SK-MEL-5 (cell line): Measurements from ENCODE around the gene RGS3. TPM values are rescaled to one million over a fixed set of nuclear protein-coding genes. Genes with fewer than 3 reads are reported as not detected.

ENCODE experiments used
- DNase-seq: peaks from one replicate; pipeline ENCODE4 v3.0.0-alpha.2; 2016; ENCODE audit warnings: low read depth, low spot score
- in situ Hi-C: cut with HindIII; loops from 2 replicates; pipeline ENCODE4 v1.10.0; 2016; ENCODE audit warnings: low sequenced_read_pairs, high pct_unique_total_duplicates, low pct_unique_long_range_greater_than_20kb
- total RNA-seq: library from RNA; depleted of rRNA; stranded (reverse); fragments of >200 nt; shearing (Covaris generic); gene quantifications from 2 replicates; pipeline ENCODE4 v1.2.3, GENCODE V29; 2014

RGS3 gene
- total RNA-seq, 1 experiment from 2014 or later: 25.0 TPM

DNA sequence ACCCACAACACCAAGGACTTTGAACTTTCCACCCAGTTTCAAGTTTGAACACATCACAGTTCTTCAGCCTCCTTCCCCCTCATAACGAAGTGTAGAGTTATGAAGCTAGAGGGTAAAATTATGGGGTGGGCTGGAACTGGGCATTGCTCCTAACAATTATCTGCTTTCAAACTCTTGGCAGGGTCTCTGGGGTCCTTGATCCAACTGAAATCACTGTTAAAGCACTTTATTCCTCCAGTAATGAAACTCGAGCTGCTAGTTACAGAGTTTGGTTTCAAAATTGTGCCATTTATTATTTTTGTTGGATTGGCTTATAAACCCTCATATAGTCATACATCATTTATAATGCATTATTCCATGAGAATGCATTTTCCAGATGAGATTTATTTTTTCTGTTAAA is 158.5 kb downstream of the RGS3 start:
- no peak for DNase-seq
- in situ Hi-C loops: no loop called here

DNA sequence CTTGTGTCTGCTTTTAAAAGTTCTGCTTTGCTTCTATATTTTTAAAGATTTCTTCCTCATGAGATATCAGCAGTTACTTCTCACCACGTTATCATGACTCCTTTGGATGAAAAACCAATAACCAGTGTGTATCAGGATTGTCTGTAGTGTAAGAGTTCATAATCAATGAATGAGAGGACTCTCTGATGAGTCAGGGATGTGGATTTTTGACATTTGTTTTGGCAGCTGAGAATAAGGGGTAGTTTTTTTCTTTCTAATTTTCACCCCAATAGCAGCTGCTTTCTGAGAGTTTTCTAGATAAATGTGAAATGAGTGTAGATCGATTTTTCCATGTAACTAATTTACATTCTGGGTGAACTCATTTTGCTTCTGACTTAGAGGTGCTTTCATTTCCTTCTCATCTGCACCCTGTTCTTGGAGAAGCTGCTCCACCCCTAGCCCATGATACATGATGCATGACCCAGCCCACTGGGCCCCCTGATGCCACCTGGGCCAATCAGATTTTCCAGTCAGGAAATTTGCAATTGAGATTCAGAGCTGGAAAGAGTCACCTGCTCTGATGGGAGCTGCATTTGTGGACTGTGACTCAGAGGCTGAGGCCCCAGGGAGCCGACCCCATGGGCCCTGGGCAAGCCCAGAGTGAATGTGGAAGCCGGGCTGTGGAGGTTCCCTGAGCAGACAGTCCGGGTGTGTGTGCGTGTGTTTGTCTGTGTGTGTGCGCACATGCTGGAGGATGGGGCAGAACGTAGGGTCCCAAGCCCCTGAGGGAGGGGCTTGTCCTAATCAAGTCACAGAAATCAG is 159.3 kb downstream of the RGS3 start:
- DNase-seq: peak; percentile 50
- in situ Hi-C loops: no loop called here

DNA sequence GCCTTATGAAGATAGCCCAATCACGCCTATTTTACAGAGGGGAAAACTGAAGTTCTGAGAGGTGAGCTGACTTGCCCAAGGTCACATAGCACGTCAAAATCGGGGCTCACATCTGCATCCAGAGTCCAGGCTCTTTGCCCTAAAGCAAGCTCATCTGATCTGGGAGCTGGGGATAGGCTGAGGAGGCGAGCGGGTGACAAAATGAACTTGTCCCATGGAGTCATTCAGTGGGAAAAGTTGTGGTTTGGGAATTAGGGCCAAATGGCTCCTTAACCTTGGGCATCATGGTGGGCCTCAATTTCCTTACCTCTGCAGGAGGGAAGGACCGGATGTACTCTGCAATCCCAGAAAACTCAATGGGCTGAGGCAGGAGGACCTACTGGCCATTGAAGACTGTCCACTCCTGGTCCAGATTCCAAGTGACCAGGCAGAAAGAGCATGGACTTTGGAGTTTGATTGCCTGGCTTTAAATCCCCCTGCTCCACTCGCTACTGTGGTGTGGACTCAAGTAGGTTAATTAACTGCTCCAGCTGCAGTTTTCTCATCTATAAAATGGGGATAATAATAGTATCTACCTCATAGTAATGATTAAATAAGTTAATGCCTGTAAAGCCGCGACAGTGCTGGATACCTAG is 160.4 kb downstream of the RGS3 start:
- in situ Hi-C loops: no loop called here

DNA sequence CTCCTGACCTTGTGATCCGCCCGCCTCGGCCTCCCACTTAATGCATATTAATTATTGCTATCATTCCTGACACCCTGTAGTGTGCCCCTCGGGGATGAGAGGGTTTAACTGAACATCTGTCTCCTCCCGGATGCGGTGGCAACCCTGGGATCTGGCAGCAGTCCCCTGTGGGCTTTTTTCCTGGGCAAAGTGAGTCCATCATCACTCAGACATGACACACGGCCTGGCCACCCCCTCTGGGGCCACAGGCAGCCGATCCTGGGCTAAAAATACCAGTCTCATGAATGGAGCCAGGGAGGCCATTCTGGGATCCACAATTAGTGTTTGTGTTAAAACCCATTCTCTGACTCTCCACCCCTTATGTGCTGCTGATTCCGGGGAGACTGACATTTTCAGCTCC is 161.2 kb downstream of the RGS3 start:
- DNase-seq: peak; percentile 54
- in situ Hi-C loops: no loop called here

More for the DNA sequence above, 160.4 kb downstream of the RGS3 start:
- DNase-seq: no peak

DNA sequence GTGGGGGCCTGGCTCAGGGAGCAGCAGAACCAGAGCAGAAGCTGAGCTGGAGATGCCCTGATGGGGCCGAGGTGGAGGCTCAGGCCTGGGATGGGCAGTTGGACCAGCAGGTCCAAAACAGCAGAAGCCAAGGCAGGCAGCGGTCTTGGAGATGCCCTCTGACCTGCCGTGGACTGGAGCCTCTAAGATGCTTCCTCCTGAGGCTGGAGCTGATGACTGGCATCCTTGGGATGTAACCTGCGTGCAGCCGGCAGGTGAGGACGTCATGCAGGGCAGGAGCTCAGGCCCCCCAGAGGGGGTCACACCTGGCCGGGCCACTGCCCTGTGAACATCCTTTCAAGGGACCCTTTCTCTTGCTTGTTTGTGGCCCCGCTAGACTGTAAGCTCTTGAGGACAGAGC is 162.0 kb downstream of the RGS3 start:
- in situ Hi-C loops: no loop called here
- DNase-seq: no peak

DNA sequence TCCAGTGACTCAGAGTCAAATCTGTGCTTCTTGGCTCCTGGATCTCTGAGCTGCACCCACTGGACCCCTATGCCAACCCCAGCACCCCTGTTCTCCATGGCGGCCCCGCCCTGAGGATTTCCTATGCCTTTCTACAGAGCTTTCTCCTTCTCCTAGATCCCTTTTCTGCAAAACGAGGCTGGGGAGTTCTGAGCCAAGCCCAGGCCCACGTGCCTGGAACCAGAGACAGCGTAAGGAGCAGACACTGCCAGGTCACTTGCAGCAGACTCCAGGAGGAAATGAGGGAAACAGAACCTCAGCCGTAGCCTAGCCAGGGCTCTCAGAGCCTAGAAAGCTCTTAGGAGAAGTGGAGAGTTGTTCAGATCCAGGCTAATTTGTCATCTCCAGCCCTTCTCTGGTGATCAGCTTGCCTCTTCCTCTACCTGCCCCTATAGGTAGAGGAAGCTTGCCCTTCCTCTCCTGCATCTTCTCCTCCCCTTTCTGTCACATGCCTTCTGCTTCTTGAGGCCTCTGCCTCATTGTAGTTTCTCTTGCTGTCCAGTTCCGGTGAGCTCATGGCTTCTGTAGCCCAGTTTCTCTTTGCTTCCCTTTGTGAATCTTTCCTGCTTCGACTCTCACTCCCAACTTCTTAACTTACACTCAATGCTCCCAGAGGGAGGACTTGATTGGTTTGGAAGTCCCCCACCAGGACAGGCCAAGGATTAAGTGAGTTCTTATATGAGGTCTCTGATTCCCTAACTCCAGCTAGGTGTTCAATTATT is 163.4 kb downstream of the RGS3 start:
- in situ Hi-C loops: no loop called here
- DNase-seq: no peak

DNA sequence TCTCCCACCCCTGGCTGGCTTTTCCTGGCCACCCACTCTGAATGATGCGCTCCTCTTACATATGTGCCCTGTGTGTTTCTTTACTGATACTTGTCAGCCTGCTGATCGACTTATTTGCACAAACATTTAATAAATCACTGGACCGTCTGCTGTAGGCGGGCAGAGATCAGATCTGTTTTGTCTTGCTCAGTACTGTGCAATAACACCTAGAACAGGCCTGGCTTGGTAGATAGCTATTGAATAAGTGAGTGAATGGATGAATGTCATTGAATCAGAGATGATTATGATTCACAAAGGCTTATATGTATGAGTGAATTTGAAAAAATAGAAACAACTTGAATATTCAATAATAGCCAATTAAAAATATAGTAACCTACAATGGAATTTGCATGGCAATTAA is 165.1 kb downstream of the RGS3 start:
- DNase-seq: no peak
- in situ Hi-C loops: no loop called here

DNA sequence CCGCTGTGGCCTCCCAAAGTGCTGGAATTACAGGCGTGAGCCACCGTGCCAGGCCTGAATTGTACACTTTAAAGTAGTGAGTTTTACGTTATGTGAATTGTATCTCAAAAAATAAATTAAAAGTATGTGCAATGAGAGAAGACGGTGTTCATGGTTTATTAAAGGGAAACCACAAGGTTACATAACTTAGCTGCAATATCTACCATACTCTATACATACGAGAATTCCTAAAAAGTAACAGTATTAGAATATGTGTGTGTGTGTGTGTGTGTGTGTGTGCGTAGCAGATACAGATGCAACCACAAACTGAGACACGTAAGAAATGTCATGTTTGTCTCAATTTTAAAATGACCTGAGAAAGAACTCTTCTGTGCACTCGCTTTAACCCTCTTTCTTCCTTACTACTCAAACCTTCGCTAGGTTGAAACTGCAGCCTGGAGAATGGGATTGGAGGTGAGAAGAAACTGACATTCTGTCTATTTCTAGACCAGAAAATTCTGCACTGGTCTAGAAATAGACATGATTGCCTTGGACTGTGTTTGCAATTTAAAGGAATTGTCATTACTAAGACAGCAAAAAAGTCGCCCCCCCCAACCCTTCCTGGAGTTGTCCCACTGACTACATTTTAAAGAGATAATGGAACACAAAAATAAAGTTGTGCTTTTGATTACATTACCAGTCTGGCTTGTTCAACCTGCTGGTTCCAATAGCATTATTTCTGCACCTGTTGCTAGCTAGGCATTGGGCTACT is 167.0 kb downstream of the RGS3 start:
- in situ Hi-C loops: no loop called here
- no peak for DNase-seq

DNA sequence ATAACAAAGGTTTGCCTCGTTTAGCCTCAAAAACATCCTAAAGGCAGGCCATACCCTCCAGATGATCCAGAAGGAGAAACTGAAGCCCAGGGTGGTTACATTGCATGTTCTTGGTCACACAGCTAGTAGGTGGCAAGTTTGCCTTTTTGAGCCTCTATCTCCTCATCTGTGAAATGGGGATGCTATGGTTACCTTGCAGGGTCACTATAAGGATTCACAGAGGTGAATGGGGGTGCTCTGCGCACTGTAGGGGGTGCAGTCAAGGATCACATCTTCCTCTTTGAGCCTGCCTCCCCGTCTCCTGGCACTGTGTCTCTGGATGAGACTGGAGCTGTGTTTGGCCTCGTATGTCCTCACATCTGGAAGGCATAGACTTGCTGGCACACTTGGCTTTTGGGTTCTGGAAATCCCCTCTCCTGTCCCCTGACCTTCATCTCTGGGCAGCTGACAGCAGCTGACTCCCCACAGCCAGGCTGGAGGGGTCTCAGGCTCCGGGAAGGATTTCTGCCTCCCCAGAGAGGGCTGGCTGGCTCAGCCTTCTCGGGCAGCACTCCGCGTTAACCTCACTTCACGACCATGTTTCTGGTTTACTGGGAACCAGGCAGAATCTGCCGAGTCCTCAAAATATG is 167.7 kb downstream of the RGS3 start:
- DNase-seq: no peak
- in situ Hi-C loops: no loop called here

DNA sequence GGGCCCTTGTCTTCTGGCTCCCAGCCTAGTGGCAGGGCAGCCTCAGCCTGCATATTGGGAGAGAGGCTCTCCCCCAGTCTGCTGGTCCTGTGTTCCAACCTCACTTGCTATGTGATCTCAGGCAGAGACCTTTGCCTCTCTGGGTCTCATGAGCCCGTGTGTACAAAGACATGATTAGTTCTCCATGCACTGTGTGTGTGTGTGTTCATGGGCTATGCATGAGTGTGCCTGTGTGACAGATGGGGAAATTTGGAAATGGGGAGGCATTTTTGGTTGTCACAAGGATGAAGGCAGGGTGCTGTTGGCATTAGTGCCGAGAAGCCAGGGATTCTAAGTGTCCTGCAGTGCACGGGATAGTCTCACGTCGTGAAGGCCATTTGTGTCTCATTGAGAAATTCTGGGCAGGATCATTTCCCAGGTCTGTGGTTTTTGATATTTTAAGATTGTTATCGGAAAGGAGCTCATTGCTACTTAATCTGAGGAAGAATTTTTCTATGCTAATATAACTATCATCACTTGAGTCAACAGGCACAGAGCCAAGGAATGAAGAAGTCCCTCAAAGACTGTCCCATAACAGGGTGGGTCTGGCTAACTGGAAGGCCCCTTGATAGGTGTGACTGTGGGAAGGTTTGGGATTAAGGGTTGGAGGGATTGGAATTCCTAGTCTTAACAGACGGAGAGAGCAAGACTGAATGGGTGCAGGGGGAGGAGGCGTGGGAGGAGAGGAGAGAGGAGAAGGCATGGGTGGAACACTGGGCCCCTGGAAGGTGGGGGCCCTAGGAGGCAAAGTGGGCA is 168.5 kb downstream of the RGS3 start:
- in situ Hi-C loops: no loop called here
- no peak for DNase-seq

DNA sequence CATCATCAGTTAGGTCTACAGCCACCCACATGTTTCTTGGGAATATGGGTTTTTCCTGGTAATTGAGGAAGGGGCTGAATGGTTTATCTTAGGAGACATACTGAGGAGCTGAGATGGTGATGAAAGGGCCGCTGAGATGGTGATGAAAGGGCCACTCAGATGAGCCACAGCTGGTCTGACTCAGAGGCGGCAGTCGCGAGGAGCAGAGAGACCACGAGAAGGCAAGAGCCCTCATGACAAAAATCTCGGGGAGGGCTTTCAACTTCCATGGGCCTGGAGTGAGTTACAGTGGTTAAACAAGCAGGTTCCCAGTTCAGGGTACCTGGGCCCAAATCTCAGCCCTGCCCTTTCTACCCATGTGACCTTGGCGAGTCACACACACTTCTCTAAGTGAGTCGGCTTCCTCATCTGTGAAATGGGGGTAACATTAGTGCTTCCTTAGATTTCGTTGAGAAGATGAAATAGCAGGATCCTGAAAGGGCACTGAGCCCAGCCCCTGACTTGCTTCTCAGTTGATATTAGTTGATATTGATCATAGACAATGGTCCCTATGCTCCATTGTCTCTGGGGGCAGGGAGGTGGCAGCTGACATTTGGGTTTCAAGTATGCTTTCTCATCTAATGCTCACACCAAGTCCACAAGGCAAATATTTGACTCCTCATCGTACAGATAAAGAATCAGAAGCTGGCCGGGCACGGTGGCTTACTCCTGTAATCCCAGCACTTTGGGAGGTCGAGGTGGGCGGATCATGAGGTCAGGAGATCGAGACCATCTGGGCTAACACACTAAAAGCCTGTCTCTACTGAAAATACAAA is 169.5 kb downstream of the RGS3 start:
- in situ Hi-C loops: no loop called here
- DNase-seq: no peak

DNA sequence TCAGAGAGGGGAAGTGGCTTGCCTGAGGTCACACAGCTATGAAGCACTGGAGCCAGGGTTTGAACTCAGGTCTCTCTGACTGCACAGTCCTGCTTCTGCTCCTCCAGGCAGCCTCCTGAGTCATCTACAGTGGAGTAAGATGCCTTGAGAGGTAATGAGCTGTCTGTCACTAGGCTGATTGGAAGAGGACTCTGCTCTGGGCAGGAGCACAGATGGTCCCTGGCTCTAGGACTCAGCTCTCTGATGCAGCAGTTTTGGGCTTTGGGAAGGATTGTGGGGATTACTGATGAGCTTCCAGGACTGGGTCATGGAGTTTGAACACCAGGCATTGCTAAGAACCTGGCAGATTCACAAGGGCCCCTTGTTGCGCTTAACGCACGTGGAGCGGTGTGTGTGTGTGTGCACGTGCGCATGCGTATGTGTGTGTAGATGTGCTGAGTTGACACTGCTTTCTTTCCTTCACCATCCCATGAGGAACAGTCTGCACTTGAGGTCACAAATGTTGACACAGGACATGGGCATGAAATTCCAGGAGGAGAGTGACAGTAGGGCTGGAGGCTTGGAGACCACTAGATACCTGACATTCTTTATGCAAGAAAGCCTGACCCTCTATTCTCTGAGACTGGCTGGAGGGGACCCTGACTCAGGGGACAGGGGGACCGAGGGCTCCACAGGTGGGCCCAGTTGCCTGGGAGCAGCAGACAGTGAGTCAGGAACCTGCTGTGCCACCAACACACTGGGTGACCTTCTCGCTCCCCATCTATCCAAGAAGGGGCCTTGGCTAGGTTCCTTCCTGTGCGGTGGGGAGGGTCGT is 170.5 kb downstream of the RGS3 start:
- no peak for DNase-seq
- in situ Hi-C loops: no loop called here

DNA sequence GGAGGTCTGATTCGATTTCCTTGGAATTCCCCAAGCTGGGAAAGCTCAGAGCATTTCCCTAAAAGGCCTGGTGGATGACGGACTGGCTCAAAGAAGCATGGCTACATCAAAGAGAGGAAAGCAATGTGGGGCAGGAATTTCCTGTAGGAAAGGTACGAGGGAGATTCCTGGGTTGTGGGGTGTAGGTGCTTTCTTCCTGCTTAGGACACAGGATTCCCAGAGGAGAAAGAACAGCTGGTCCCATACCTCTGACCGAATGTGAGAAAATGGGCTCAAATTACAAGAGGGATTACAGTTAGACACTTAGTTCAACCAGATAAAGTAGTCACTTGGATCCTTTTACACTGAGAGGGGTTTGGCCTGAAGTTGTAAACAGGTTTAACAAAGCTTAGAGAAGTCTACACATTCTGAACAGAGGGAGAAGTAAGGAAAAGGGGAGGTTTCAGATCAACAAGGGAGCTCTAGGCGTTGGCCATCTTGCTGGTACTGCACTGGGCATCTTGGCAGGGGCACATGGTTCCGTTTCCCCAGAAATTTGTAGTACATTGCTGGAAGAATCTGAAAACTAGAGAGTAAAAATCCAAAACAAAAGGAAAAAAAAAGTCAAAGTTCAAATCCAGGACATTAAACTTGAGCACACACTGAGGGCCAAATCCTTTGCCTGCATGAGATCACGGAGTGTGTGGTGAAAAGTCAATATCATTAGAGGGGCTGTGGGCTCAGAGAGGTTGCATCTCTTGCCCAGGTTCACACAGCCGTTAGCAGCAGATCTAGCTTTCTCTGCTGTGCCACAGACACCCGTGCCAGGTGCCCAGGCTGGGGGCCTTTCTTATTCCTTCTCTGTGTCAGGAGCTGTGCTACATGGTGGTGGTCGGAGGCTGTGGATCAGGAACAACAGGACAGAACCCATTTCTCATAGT is 171.3 kb downstream of the RGS3 start:
- no peak for DNase-seq
- in situ Hi-C loops: no loop called here

DNA sequence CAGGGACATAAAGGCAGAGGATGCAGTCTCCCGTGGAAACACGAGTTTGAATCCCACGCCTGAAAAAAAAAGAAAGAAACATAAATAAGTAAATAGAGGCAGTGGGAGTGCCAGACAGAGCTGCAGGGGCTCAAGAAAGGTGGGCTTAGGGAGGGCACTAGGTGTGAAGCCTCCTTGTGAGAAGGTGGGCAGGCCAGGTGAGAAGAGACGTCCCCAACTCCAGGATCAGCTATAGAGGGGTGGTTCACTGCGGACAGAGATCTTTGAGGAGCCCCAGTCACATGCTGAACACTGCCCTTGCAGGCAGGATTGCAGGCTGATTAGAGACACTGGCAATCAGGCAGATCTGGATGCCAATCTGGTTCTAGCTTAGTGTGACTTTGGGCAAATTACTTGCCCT is 172.1 kb downstream of the RGS3 start:
- in situ Hi-C loops: no loop called here
- DNase-seq: no peak
